Osteoblast (primary cell): ENCODE results near the gene GDF2. TPM values are rescaled to one million over a fixed set of nuclear protein-coding genes. Genes with fewer than 3 reads are reported as not detected.

Experiments used
- DNase-seq: peaks from one replicate; pipeline ENCODE4 v3.0.0; 2011; ENCODE audit warnings: low spot score, mixed read lengths; ENCODE audit not compliant: insufficient read length; ENCODE audit errors: missing footprints
- H2AFZ ChIP-seq: 2 replicates; pipeline ENCODE4 v1.6.0; 2011; ENCODE audit warnings: mild to moderate bottlenecking, low read length
- H3K27ac ChIP-seq: 2 replicates; pipeline ENCODE4 v1.5.1; 2011; ENCODE audit warnings: mild to moderate bottlenecking, low read depth, low read length, moderate library complexity
- H3K27me3 ChIP-seq: 2 replicates; pipeline ENCODE4 v1.6.0; 2012; ENCODE audit warnings: mild to moderate bottlenecking, control low read depth, inconsistent platforms, low read length, moderate library complexity; ENCODE audit not compliant: insufficient read depth
- H3K36me3 ChIP-seq: 2 replicates; pipeline ENCODE4 v1.5.1; 2011; ENCODE audit warnings: mild to moderate bottlenecking, low read length, control low read depth, moderate library complexity; ENCODE audit not compliant: insufficient read depth
- H3K4me1 ChIP-seq: 2 replicates; pipeline ENCODE4 v1.5.1; 2011; ENCODE audit warnings: mild to moderate bottlenecking, low read length, control low read depth, moderate library complexity; ENCODE audit not compliant: insufficient read depth
- H3K4me2 ChIP-seq: 2 replicates; pipeline ENCODE4 v1.6.0; 2011; ENCODE audit warnings: mild to moderate bottlenecking, low read length; ENCODE audit not compliant: insufficient read depth
- H3K4me3 ChIP-seq: fragments of 200-600 bp; sonication (generic); 3 replicates; pipeline ENCODE4 v1.5.1; 2012; ENCODE audit warnings: mild to moderate bottlenecking, low read length, inconsistent platforms; ENCODE audit not compliant: insufficient read depth
- H3K79me2 ChIP-seq: 2 replicates; pipeline ENCODE4 v1.6.0; 2012; ENCODE audit warnings: mild to moderate bottlenecking, low read length, control low read depth, inconsistent platforms; ENCODE audit not compliant: insufficient read depth
- H3K9me3 ChIP-seq: 2 replicates; pipeline ENCODE4 v1.5.1; 2011; ENCODE audit warnings: low read depth, low read length, control low read depth
- H4K20me1 ChIP-seq: 2 replicates; pipeline ENCODE4 v1.6.0; 2012; ENCODE audit warnings: mild to moderate bottlenecking, low read length, control low read depth; ENCODE audit not compliant: insufficient read depth
- total RNA-seq: library from RNA; depleted of rRNA; stranded (reverse); fragments of >200 nt; gene quantifications from 2 replicates; pipeline ENCODE4 v1.2.3, GENCODE V29; 2012
- TF ChIP-seq, protein P1 (sequence below): IDR thresholded peaks from 2 replicates; pipeline ENCODE4 v1.5.1; 2011; ENCODE audit warnings: mild to moderate bottlenecking, low read depth, low read length, moderate library complexity; ENCODE audit errors: extremely low read depth

GDF2 gene
- total RNA-seq, 1 donor, result not detected

DNA sequence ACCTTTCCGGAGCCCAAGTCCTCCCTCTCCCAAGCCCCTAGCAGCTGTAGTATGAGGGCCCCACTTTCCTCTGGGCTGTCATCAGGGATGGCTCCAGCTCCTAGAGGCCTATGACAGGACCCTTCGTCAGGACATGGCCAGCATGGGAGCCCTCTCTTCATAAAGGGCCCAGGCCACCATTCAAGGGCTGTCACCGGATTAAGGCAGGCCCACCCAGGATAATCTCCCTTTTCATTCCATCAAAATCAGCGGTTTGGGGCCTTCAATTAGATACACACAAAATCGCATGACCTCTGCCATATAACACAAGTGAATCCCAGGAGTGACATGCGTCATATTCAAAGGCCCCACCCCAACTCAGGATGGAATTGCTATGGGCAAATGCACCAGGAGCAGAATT is 34.4 kb upstream of the GDF2 start:
- H3K4me1 ChIP-seq, result no peaks in the 10 kb centered on the region
- H3K9me3 ChIP-seq, result no peaks in the 10 kb centered on the region
- H3K27me3 ChIP-seq, result no peaks in the 10 kb centered on the region
- no peak overlapping the region for H3K4me2 ChIP-seq
- H4K20me1 ChIP-seq, result no peaks in the 10 kb centered on the region
- H3K36me3 ChIP-seq, result no peaks in the 10 kb centered on the region
- H3K79me2 ChIP-seq, result no peaks in the 10 kb centered on the region
- no peak for DNase-seq
- no peak overlapping the region for H2AFZ ChIP-seq
- TF ChIP-seq, protein P1, sequence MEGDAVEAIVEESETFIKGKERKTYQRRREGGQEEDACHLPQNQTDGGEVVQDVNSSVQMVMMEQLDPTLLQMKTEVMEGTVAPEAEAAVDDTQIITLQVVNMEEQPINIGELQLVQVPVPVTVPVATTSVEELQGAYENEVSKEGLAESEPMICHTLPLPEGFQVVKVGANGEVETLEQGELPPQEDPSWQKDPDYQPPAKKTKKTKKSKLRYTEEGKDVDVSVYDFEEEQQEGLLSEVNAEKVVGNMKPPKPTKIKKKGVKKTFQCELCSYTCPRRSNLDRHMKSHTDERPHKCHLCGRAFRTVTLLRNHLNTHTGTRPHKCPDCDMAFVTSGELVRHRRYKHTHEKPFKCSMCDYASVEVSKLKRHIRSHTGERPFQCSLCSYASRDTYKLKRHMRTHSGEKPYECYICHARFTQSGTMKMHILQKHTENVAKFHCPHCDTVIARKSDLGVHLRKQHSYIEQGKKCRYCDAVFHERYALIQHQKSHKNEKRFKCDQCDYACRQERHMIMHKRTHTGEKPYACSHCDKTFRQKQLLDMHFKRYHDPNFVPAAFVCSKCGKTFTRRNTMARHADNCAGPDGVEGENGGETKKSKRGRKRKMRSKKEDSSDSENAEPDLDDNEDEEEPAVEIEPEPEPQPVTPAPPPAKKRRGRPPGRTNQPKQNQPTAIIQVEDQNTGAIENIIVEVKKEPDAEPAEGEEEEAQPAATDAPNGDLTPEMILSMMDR, result no peak
- no peak overlapping the region for H3K4me3 ChIP-seq
- no peak overlapping the region for H3K27ac ChIP-seq

DNA sequence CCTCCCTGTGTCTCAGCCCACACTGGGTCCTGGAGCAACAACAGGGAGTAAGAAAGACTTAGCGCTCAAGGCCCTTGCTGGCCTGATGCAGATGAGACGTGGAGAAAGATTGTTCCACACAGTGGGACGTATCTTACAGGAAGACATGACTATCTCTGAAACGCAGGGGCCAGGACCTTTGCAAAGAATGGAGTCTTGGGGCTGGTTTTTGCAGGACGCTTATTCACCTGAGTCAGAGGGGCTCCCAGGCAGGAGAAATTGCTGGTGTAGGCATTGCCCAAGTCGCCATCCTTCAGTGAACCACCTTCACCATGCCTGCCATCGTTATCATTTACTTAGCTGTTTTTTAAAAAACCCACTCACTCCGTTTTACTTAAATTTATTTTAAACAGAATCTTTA is 34.0 kb upstream of the GDF2 start:
- no peaks in the 10 kb centered on the region for H3K27me3 ChIP-seq
- H3K4me3 ChIP-seq, result no peak overlapping the region
- no peaks in the 10 kb centered on the region for H3K36me3 ChIP-seq
- no peak overlapping the region for H3K27ac ChIP-seq
- no peaks in the 10 kb centered on the region for H3K4me1 ChIP-seq
- TF ChIP-seq, protein P1, result no peak
- no peak overlapping the region for H3K4me2 ChIP-seq
- H4K20me1 ChIP-seq, result no peaks in the 10 kb centered on the region
- H3K79me2 ChIP-seq, result no peaks in the 10 kb centered on the region
- no peak for DNase-seq
- no peak overlapping the region for H2AFZ ChIP-seq
- H3K9me3 ChIP-seq, result no peaks in the 10 kb centered on the region

DNA sequence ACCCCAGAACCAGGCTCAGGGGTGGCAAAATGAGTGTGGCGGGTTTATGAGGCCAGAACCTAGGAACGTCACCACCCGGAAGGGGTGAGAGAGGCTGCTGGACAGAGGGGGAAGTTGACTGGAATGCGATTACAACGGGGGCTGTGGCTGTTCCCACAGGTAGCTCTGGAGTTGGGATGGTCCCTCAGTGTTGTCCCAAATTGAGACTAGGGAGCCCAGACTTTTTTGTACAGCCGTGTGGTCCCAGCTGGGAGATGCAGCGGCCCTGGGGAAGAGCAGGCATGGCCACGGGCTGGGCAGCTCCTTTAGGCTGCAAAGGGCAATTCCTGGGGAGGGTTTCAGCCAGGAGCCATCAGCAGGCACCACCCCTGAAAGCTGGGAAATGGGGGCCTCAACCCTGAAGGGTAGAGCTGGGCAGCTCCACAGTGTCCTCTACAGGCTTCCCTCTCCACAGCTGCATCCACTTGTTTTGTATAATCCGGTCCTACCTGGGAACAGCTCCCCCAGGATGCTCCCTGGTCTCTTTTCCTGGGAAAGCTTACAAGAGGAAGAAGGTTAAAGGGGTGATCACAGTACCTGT is 33.2 kb upstream of the GDF2 start:
- no peaks in the 10 kb centered on the region for H3K4me1 ChIP-seq
- no peak overlapping the region for H3K4me2 ChIP-seq
- TF ChIP-seq, protein P1, result no peak
- H2AFZ ChIP-seq, result no peak overlapping the region
- no peak overlapping the region for H3K27ac ChIP-seq
- H3K36me3 ChIP-seq, result no peaks in the 10 kb centered on the region
- DNase-seq, result no peak
- no peaks in the 10 kb centered on the region for H3K79me2 ChIP-seq
- H4K20me1 ChIP-seq, result no peaks in the 10 kb centered on the region
- H3K4me3 ChIP-seq, result no peak overlapping the region
- H3K27me3 ChIP-seq, result no peaks in the 10 kb centered on the region
- H3K9me3 ChIP-seq, result no peaks in the 10 kb centered on the region

DNA sequence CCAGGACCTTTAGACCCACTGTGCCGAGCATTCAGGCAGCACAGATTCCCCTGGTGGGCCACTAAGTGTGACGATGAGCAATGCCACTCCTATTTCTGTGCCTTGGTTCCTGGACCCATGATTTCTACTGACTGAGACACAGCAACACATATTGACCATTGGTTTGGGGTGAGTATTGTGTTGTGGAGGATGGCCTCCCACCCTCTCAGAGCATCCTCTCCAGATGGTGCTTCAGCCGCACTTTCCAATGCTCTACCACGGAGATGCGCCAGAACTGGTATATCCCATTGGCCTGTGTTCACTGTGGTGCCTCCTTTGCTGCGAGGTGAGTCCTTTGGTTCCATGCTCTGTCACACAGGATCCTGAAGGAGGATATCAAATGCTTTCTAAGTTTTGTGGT is 32.3 kb upstream of the GDF2 start:
- Histone ChIP-seq H3K27me3 (no peaks in the 10 kb centered on the region), H3K79me2 (no peaks in the 10 kb centered on the region), H3K4me3 (no peak overlapping the region), H4K20me1 (no peaks in the 10 kb centered on the region), H3K4me2 (no peak overlapping the region), H3K9me3 (no peaks in the 10 kb centered on the region), H3K27ac (no peak overlapping the region), H2AFZ (no peak overlapping the region), H3K4me1 (no peaks in the 10 kb centered on the region), H3K36me3 (no peaks in the 10 kb centered on the region)
- DNase-seq, result no peak
- TF ChIP-seq, protein P1, result no peak
